ENCODE results near the gene SCAMP2. TPM values are rescaled to one million over a fixed set of nuclear protein-coding genes. Genes with fewer than 3 reads are reported as not detected.

Gene SCAMP2
- total RNA-seq, 1 donor from 2014 or later: 96.3 TPM

- DNase-seq (ENCODE audit: low spot score): no peak
Observed at GRCh38 chr15:74821091-74821789, 51.9 kb downstream of the SCAMP2 start.

GRCh38 chr15:74820056-74820455, 53.1 kb downstream of the SCAMP2 start:
- no peak for DNase-seq (ENCODE audit: low spot score)

GRCh38 chr15:74817370-74817737, 55.8 kb downstream of the SCAMP2 start:
- DNase-seq (ENCODE audit: low spot score): no peak

GRCh38 chr15:74816624-74817369, 56.4 kb downstream of the SCAMP2 start:
- no peak for DNase-seq (ENCODE audit: low spot score)

- no peak for DNase-seq (ENCODE audit: low spot score)
Observed at GRCh38 chr15:74815961-74816360, 57.2 kb downstream of the SCAMP2 start.

- DNase-seq (ENCODE audit: low spot score): no peak
Observed at GRCh38 chr15:74815121-74815934, 57.8 kb downstream of the SCAMP2 start.

GRCh38 chr15:74812533-74812932, 60.6 kb downstream of the SCAMP2 start, which contains the start of gene LMAN1L:
Gene LMAN1L, plus strand, starts transcription at chr15:74812835. Its CDS starts 20 bp downstream, at chr15:74812855.
- DNase-seq (ENCODE audit: low spot score): no peak

GRCh38 chr15:74809956-74810355, 63.2 kb downstream of the SCAMP2 start:
- no peak for DNase-seq (ENCODE audit: low spot score)

- DNase-seq (ENCODE audit: low spot score): no peak
Observed at GRCh38 chr15:74809242-74809641, 63.9 kb downstream of the SCAMP2 start.

- no peak for DNase-seq (ENCODE audit: low spot score)
Observed at GRCh38 chr15:74808840-74809229, 64.3 kb downstream of the SCAMP2 start.

- DNase-seq (ENCODE audit: low spot score): no peak
Observed at GRCh38 chr15:74808078-74808839, 64.9 kb downstream of the SCAMP2 start.

GRCh38 chr15:74807282-74807681, 65.9 kb downstream of the SCAMP2 start:
- no peak for DNase-seq (ENCODE audit: low spot score)

- DNase-seq (ENCODE audit: low spot score): no peak
Observed at GRCh38 chr15:74804935-74805334, 68.2 kb downstream of the SCAMP2 start.

- DNase-seq (ENCODE audit: low spot score): no peak
Observed at GRCh38 chr15:74802862-74803447, 70.2 kb downstream of the SCAMP2 start.

- DNase-seq (ENCODE audit: low spot score): no peak
Observed at GRCh38 chr15:74802290-74802689, 70.9 kb downstream of the SCAMP2 start.

GRCh38 chr15:74801311-74801997, 71.7 kb downstream of the SCAMP2 start:
- DNase-seq (ENCODE audit: low spot score): no peak

- no peak for DNase-seq (ENCODE audit: low spot score)
Observed at GRCh38 chr15:74800559-74801094, 72.5 kb downstream of the SCAMP2 start.

GRCh38 chr15:74799856-74800558, 73.2 kb downstream of the SCAMP2 start:
- peak; percentile 88 for DNase-seq (ENCODE audit: low spot score)

- no peak for DNase-seq (ENCODE audit: low spot score)
Observed at GRCh38 chr15:74799255-74799855, 73.8 kb downstream of the SCAMP2 start.
